ENCODE data around the gene COL6A2.

DNA sequence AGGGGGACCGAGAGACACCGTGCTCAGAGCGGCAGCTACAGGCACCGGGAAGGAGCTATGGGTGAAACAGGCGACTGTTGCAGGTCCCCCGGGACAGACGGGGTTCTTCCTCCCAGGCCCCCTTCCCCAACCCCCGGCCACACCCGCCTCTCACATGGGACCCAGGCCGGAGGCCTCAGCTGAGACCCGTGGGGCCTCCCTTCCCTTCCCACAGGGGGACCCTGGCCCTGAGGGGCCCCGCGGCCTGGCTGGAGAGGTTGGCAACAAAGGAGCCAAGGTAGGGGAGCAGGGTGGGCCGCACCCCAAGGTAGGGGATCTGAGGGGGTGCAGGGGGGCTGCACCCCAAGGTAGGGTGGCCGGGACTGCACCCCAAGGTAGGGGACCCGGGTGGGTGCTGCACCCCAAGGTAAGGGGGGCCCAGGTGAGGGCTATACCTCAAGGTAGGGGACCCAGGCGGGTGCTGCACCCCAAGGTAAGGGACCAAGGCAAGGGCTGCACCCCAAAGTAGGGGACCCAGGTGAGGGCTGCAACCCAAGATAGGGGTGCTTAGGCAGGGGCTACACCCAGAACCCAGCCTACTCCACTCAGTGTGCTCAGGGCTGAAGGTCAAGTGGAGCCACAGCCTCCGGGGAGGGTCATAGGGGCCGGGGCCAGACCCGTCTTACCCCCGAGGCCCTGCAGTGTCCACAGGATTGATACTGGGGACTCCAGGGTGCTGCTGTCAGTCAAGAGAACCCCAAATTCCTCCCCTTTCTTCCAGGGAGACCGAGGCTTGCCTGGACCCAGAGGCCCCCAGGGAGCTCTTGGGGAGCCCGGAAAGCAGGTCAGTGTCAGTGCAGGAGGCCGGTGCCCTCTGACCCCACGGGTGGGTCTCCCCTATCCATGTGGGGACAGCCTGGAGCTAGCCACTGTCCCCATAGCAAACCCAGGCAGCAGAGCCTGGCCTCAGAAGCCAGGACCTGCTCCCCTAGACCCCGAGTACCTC is 22.7 kb downstream of the COL6A2 start:
- TF ChIP-seq, protein P1, sequence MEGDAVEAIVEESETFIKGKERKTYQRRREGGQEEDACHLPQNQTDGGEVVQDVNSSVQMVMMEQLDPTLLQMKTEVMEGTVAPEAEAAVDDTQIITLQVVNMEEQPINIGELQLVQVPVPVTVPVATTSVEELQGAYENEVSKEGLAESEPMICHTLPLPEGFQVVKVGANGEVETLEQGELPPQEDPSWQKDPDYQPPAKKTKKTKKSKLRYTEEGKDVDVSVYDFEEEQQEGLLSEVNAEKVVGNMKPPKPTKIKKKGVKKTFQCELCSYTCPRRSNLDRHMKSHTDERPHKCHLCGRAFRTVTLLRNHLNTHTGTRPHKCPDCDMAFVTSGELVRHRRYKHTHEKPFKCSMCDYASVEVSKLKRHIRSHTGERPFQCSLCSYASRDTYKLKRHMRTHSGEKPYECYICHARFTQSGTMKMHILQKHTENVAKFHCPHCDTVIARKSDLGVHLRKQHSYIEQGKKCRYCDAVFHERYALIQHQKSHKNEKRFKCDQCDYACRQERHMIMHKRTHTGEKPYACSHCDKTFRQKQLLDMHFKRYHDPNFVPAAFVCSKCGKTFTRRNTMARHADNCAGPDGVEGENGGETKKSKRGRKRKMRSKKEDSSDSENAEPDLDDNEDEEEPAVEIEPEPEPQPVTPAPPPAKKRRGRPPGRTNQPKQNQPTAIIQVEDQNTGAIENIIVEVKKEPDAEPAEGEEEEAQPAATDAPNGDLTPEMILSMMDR (IDR thresholded peaks at IDR 0.05; ENCODE audit: low read depth, low read length, poor library complexity, severe bottlenecking): no peak
- no peak for TF ChIP-seq EZH2phosphoT487 (IDR thresholded peaks at IDR 0.05; ENCODE audit: borderline replicate concordance, low read length)

Measured in DOHH2 (cell line).